GM21423 (cell line): ENCODE results near the gene ZNF143.
"Not testable (repeated sequence)": the region's sequence is repeated elsewhere in the genome, so short reads cannot be mapped to it uniquely, and the experiment has no call there.

Experiments
- ATAC-seq: cut with Tn5 transposase; IDR thresholded peaks from one replicate; pipeline ENCODE4 v1.9.1; 2021; ENCODE audit warnings: mild to moderate bottlenecking, moderate library complexity; ENCODE audit not compliant: unreplicated experiment

Gene ZNF143

DNA sequence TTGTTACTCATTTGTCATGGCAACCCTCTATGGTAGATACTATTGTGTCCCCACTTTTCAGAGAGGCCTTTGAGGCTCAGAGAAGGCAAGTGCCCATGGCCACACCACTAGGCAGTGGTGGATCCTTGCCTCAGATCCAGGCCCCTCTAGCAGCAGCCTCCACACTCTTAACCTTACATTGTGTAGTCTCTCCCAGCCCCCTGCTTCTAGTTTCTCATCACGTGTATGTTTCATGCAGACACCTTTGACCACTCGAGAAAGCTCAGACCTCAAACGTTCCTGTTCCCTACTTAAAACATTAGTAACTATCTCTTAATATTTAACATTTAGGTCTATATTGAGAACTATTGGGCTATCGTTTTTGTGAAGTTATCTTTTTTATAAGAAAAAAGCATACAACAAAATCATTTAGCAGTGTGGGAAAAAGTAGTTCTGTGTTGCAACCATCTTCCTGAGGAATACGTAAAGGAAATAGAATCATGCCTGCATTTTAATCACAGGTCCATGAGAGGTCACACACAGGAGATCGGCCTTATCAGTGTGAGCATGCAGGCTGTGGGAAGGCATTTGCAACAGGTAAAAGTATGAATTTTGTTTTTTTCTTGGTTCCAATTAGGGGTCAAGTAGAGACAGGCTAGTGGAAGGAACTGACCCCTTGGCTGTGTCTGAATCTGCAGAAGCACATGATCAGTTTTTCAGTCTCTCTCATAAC, 35.1 kb downstream of the ZNF143 start:
- ATAC-seq, result no peak

DNA sequence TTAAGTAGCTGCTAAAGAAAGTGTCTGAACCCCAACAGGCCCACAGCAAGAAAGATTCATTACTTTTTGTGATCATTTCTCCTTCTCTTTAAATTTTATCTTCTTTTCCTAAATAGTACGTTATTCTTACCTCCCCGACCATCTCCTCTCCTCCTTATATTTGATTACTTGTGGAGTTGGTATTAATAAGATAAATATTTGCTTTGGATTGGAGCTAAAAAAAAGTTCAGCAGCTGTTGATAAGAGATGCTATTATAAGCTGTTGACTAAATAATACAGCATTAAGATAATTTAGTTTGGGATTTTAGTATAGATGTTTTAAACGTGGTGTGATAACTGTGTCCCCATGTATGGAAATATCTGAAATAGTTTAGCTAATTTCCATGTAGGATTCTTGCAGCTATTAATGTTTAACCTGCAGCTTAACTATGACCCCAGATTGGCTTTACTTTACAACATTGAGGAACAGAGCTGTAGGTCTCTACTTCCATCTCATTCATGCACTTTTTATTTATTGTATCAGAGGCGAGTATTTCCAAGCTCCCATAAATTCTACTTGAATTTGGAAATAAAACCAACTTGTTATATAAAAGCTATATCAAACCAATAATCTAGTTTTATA, 37.8 kb downstream of the ZNF143 start:
- ATAC-seq, result no peak

DNA sequence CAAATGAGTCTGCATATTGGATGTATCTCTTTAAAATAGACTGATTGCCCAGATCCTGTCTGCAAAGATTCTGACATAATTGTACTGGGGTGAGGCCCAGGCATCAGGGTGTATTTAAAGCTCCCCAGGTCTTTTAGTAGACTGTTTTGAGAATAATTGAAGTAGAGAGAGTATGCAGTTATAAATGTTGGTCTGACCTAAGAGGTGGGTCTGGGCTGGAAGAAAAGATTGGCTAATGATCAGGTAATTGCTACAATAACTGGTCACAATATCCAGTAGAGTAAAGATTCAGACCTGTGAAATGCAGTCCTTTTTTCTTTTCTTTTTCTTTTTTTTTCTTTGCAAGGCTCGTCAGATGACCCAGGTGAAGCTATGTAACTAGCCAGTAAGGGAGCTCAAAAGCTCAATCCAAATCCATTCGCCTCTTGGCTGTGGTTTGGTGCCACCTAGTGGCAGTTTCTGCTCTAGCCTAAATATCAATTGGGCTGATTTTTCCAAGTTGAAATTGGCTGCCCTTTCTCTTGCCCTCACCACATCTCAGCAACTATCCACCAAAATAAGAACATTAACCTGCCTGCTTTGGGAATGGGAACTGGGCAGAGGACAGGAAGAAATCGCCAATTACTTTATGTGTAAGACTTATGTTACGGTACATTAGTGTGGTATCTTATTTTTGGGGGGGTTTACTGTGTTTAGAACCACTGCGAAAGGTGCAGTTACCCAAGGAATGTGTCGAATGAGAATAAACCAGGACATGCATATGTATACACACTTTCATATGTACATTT, 45.9 kb downstream of the ZNF143 start:
- peak; percentile 46 for ATAC-seq

DNA sequence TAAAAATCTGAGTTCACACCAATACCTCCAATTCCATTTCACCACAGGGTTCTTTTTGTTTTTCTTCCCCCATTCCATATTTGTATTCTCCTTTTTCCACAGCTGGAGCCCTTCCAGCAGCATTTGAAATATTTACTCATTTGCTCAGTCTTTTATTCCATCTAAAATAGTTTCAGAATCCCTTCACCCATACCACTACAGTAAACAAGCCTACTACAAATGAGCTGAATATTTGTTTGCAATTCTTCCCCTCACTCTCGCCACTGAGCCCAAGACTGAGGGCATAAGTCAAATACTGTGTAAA, 46.4 kb downstream of the ZNF143 start:
- no peak for ATAC-seq

DNA sequence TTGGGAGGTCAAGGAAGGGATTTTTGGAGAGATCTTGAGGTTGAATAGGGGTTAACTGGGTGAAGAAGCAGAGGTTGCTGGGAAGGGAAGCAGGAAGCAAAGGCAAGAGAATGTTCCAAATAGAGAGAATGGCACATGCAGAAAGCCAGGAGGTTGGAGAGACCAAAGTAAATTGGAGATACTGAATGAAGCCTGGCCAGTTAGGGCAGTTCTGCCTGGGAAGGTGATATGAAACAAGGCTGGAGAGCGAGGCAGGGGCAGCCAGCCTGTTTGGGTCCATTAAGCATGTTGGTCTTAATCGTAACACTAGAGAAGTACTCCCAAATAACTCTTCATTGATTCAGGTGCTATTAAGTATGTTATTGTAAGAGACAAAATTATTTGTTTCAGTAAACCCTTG, 48.2 kb downstream of the ZNF143 start:
- no peak for ATAC-seq

DNA sequence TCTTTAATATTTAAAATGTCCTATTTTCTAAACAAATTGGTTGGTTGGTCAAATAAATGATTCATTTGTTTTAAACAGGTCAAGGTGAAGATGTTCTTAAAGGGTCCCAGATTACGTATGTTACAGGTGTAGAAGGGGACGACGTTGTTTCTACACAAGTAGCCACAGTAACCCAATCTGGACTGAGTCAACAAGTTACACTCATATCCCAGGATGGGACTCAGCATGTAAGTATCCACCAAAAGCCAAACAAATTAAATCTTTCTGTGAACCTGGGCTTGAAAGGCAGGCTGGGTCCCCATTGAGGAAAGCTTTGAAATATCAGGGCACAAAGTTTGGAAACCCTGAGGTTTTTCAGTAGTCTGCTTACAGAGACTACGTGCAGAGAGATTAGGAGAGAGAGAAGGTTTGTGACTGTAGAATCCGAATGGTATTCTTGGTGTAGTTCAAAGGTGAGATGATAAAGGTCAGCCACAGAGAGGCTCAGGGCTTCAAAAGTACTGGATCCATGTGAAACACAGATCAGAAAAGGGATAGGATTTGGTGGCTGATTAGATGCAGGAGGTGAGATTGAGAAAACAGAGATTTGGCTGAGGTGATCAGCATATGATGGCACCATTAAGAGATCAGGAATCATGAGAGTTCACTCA, 51.7 kb downstream of the ZNF143 start:
- no peak for ATAC-seq

DNA sequence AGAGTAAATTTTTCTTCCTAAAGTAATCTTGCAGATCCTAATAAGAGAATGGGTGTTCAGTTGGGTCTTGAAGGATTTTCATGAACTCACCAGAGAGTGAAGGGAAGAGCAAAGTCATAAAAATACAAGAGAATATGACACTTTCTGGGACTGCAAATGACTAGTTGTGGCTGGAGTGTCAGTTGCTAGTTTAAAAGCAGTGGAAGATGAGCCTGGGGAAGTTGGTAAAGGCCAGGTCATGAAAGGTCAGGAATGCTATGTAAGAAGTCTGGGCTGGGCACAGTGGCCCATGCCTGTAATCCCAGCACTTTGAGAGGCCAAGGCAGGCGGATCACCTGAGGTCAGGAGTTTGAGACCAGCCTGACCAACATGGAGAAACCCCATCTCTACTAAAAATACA, 53.8 kb downstream of the ZNF143 start:
- ATAC-seq, result not testable (repeated sequence)

DNA sequence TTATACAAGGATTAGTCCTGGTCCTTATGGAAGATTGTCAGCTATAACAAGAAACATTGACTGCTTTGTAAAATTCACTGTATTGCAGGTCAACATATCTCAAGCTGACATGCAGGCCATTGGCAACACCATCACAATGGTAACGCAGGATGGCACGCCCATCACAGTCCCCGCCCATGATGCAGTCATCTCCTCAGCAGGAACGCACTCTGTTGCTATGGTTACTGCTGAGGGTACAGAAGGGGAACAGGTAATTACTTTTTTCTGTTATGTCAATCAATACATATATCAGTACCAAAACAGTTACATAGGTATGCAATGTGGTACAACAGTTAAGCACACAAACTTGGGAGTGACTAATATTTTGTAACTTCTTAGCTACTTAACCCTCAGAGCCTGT, 55.3 kb downstream of the ZNF143 start:
- no peak for ATAC-seq

DNA sequence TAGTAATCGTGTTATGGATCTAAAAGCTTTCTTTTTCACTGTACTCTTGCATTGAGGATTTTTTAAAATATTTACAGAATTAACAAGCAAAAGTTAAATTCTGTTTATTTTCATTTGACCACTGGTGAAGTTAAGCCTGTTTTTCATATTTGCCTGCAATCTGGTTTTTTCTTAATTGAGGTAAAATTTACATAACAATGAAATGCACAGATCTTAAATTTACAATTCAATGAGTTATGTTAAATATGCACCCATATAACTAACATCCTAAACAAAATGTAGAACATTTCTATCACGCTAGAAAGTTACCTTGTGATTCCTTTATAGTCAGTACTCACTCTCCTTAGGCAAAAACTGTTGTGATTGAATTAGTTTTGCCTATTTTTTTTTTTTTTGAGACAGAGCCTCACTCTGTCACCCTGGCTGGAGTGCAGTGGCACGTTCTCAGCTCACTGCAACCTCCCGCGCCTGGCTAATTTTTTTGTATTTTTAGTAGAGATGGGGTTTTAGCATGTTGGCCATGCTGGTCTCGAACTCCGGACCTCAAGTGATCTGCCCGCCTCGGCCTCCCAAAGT, 58.1 kb downstream of the ZNF143 start:
- ATAC-seq, result no peak

DNA sequence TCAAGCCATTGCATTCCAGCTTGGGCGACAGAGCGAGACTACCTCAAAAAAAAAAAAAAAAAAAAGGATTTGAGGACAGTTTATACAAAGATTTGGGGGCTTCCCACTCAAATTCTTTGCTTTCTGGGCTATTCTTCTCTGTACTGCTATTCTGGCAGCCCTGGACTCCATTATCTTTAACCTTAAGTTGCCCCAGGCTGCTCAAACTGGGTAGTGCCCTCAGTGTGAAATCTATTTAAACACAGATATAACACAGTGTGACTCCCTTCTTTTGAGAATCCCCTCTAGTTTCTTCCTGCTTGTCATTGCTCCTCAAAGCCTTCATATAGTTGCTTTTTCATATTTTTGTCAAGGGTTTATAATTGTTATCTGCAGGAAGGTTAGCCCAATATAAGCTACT, 63.2 kb downstream of the ZNF143 start:
- no peak for ATAC-seq

DNA sequence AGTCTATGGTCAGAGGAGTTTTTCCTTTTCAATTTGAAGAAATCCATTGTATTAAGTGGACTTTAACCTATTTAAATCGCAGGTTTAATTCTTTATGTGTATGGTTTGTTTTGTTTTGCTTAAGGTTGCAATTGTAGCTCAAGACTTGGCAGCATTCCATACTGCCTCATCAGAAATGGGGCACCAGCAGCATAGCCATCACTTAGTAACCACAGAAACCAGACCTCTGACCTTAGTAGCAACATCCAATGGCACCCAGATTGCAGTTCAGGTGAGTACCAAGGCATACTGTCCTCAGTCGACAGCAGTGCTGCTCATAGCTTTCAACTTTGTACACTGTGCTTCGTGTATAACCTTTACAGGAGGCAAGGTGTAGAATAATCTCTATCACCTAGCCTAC, 64.3 kb downstream of the ZNF143 start:
- no peak for ATAC-seq

DNA sequence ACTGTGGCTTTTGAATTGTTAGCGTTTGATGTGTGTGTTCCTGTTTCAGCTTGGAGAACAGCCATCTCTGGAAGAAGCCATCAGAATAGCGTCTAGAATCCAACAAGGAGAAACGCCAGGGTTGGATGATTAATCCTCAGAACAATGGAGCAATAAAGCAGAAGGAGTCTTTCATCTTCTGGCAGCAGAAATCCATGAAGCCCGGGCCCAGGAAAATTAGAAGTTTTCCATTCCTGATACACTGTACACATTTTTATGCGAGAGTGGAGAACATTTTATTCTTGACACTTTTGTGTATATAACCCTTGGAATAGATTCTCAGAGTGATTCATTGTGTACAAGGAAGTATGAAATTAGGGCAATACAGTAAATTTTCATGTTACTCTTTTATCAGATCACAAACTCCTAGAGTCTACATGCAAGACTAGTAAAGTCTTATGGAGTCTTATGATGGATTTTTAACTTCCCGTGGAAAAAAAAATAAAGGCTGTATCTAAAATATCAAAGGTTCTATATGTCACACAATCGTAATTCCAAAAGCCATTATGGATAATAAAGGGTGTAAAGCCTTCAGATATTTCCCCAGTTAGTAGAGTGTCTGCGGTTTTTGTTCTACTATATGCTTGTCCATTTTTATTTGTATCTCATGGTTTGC, 66.8 kb downstream of the ZNF143 start:
- ATAC-seq, result no peak

DNA sequence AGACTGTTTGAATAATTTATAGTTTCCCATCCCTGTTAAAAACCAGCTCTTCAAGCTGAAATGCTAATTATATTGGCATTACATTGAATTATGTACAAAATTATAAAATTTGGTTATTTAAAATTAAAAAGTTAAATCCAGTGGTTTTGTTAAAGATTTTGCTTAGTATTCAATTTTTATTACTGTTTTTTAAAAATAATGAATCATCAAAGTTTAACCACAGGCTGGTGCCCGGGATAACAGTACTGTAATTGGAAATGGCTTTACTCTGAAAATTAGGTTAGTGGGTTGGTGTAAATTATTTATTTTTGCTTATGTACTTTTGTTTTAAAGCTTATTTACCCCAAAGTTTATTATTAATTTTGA, 67.3 kb downstream of the ZNF143 start:
- no peak for ATAC-seq

DNA sequence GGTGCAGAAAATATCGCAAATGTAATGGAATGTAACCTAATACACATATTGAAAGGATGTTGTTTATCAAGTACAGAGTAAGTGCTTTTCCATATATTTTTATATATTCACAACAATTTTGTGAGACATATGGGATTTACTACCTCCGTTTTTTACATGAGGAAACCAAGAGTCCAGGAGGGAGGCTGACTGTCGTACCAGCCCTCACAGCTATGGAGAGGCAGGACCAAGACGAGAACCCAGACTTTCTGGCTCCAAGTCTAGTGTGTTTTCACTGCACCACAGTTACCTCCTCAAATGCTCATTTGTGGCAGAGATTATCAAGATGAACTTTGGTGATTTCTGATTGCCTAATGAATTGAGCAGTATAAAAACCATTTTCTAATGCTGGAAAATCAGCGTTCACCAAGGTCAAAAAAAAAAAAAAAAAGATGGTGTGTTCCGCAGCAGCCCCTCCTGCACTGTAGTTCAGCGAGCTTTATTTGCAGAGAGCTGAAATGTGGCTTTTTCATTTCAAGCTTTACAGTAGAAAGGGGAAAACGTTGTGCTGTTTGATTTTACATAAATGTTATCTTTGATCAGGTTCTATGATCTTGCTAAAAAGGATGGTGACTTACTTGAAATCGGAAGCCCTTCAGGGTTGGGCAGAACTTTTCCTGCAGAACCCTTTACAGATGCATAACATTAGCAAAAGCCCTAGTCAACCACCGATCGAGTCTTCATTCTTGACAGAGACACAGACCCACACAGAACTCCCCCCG, 67.9 kb downstream of the ZNF143 start:
- ATAC-seq, result no peak

DNA sequence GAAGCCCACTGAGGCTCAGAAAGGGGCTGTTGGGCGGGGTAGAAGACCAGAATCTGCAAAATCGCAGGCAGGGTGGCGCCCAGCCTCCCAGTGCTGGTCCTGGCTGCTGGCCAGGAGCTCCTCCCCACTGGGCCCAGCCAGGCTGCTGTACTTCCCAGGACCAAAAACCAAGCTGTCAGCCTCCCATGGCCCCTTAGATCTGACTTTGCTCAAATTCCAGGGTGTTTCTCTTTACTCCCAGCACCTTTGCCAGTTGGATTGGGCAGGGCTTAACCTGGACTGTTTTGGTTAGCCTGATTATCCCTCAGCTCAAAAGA, 68.5 kb downstream of the ZNF143 start:
- no peak for ATAC-seq

DNA sequence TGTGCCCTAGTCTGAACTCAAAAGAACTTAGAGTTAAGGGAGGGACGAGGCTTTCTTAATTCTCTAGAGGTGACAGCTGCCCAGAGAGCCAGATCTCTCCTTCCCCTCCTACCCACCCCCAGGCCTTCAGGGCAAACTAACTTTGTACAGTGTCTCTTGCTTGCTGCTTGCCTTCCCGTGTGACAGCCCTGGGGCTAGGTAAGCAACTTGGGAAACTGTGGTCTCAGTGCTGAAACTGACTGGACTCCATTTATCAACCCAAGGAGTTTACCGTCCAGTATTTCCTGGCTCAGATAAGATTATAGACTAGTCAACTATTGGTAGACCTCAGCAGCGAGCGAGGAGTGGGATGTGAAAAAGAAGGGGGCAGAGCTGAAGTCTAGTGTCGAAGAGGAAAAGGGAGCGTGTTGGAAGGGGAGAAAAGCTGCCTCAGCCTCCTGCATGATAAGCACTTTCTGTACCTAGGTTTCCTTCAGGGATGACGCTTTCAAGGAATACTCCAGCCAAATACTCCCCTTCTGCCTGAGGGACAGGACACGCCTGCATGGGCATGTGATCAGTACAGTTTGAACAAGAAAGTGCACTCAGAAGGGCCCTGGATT, 69.3 kb downstream of the ZNF143 start:
- ATAC-seq, result no peak

DNA sequence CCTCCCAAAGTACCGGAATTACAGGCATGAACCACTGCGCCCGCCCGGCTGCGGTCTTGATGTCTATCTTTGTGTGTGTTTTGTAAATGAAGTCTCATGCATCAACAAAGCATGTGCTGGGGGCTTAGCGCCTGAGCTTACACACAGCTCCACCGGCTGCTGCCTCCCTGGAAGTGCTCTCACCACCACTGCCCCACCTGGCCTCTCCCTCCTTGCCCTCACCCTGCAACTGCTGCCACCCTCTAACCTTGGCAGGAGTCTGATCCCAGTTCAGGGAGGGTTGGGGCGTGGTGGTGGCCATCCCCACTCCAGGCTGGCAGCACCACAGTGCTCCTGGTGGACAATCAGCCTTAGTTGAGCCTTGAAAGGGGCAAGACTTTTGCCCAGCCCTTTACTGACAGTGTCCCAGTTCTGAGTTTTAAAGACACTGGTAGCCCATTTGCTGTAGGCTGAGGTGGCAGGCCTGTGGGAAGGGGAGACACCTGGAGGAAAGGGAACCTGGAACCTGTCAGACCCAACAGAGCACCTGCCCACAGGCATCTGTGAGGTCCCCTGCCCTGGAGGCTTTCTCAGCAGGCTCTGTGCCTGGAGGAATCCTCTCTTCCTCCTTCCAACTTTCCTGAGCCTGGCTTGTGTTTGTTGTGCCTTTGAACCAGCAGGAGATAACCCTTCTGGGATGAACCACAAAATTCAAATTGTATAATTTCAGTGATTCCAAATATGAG, 70.3 kb downstream of the ZNF143 start:
- ATAC-seq, result no peak

DNA sequence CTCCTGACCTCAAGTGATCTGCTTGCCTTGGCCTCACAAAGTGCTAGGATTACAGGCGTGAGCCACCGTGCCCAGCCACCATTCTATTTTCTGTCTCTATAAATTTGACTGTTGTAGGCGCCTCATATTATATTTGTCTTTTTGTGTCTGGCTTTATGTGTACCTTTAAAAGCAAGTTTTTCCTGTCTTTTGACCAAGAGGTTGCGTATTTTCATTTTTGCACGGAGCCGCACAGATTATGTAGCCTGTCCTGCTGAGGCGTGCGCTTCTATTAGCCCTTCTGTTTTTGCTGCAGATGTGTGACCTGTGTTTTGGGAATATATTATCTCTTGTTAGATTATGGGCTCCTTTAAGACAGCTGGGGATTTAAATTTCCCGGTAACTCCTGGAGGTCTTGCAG, 72.2 kb downstream of the ZNF143 start:
- no peak for ATAC-seq

DNA sequence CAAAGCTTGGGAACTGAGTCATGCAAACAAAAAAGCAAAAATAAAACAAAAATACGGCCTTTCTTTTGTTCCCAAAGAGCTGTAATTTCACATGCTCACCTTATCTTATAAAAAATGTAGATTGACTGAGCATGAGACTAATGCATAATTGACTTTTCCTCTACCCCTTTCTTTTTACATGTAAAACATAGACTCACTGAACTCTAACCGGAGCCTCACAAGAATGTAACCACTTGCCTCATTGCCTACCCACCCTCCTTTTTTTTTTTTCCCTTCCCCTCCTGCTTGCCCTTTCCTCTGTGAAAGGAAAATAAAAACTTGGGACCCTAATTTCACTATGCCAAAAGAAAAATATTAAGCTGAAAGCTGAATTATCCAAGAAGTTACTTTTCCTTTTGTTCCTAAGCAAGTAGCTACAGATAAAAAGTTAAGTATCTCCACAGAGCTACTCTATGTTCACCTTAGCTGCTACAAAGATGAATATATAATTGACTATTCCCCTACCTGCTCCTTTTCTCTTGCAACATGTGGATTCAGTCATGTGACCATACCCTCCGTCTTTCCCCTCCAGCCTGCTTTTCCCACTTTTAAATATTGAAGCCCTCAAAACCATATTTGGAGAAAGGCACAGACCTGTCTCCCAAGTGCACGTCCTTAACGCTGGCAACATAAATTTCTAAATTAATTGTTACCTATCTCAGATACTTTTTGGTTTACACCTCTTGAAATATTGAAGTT, 73.1 kb downstream of the ZNF143 start:
- ATAC-seq, result no peak
